NCI-H1092 treated with DMSO at 0.1 percent for 48 hours (cell line): ENCODE data around the gene DDX43.
A peak's percentile ranks its signal among the peaks of the same experiment; 100 is the strongest.
"Not testable (repeated sequence)": the region's sequence is repeated elsewhere in the genome, so short reads cannot be mapped to it uniquely, and the experiment has no call there.

Source experiments
- DNase-seq: peaks from one replicate; lab custom pipeline; 2025; lab: John Stamatoyannopoulos, UW

Gene DDX43

GRCh38 chr6:73388800-73389512, 5.7 kb upstream of the DDX43 start:
- DNase-seq = peak; percentile 10

DNA sequence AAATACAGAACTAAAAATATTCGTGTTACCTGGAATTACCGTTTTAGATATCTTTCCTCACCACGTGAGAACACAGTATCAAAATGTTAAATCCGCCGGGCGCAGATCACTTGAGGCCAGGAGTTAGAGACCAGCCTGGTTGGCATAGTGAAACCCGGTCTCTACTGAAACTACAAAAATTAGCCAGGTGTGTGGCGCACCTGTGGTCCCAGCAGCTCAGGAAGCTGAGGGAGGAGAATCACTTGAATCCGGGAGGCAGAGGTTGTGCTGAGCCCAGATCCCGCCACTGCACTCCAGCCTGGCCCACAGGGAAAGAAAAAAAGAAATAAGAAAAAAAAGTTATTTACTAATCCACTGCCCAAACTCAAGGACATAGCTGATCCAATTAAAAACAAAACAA, 4.8 kb upstream of the DDX43 start:
- DNase-seq = no peak

GRCh38 chr6:73391675-73392074, 3.0 kb upstream of the DDX43 start:
- DNase-seq = no peak

DNA sequence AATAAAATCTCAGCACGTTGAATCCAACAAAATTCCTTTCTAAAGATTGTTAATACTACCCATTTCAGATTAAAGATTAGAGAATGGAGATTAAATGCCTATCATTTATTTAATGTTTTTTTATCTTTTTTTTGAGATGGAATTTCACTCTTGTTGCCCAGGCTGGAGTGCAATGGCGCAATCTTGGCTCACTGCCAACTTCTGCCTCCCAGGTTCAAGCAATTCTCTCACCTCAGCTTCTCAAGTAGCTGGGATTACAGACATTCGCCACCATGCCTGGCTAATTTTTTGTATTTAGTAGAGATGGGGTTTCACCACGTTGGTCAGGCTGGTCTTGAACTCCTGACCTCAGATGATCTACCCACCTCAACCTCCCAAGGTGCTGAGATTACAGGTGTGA, 2.4 kb upstream of the DDX43 start:
- not testable (repeated sequence) for DNase-seq

DNA sequence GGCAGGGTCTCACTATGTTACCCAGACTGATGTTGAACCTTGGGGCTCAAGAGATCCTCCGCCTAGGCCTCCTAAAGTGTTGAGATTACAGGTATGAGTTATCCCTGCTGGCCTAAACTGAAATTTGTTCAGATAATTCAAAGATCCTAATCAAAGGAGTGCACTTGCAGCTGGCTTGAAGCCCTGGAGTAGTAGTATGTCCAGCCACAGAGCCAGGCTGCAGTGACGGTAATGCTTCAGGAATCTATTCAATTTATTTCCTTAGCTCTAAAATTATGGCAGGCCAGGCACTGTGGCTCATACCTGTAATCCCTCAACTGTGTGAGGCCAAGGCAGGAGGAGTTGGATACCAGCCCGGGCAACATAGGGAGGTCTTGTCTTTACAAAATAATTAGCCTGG, 1.4 kb upstream of the DDX43 start:
- no peak for DNase-seq

- DNase-seq = no peak
Measured at GRCh38 chr6:73395875-73396274, 1.2 kb downstream of the DDX43 start.

GRCh38 chr6:73400656-73401055, 6.0 kb downstream of the DDX43 start:
- no peak for DNase-seq

GRCh38 chr6:73409395-73409794, 14.8 kb downstream of the DDX43 start:
- DNase-seq = no peak

DNA sequence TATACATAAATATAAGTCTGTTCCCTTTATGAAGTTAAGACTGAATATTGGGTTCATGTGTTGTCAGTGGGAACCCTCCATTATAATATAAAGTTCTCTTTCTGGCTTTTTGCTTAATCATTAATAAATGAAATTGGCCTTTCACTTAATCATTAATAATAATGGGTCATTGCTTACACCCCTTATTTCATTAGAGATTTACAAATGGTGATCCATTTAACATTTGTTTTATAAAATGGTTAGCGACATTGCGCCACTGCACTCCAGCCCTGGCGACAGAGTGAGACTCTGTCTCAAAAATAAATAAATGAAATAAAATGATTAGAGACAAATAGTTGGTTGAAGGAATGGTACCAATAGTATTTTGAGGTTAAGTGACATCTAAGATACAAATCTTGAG, 18.5 kb downstream of the DDX43 start:
- no peak for DNase-seq

- no peak for DNase-seq
Measured at GRCh38 chr6:73418081-73418741, 23.6 kb downstream of the DDX43 start.

DNA sequence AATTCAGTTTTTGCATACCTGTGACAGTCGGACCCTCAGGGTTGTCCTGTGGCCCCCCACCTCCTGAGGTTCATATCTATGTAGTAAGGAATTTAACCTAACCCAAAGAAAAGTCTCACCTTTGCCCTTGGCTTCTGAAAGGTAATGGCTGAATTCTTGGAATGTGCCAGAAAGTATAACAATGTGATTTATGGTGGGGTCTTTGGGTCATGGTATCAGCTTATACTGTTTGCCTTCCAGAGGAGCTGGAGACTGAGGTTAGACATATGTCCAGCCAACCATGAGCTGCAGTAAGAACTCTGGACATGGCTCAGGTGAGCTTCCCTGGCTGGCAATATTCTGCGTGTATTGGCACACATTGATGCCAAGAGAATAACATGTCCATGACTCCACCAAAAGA, 26.9 kb downstream of the DDX43 start:
- no peak for DNase-seq

DNA sequence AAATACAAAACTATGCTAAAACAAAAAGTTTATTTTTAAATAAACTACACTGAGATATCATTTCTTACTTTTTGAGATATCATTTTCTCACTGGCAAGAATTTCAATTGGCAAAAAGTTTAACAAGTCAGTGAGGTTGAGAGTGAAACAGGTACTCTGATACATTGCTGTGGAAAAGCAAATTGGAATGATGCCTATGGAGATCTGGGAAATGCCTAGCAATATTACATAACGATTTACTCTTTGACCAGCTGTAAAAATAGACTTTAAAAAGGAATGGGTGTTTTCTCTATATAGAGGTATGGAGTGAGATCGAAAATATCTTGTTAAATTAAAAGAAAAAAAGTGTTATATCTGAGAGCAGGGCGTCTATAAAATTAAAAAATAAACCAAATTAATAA, 40.6 kb downstream of the DDX43 start:
- DNase-seq = no peak

GRCh38 chr6:73443555-73443954, 48.9 kb downstream of the DDX43 start:
- no peak for DNase-seq

- DNase-seq = peak; percentile 7
Measured at GRCh38 chr6:73451223-73452106, 56.8 kb downstream of the DDX43 start.

DNA sequence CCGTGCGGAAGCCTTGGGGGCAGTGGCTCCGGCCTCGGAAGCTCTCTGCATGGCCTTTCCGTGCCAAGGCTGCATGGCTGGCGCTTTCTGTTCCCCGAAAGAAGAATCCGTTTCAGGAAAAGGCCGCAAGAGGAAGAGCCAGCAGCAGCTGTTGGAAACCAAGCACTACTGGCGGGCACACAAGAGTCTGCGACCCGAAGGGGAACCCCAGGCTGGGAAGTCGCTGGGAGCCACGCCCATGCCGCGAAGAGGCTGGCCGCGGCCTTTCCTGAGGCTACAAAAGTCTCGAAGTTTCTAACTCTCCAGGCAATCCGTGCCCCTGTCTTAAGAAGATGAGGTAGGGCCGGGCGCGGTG, 57.5 kb downstream of the DDX43 start, which contains the start of gene CGAS:
Gene CGAS, minus strand, starts transcription at position 191 of the 355 bp plus-strand sequence. Its CDS starts 116 bp downstream, at position 75.
- no peak for DNase-seq

DNA sequence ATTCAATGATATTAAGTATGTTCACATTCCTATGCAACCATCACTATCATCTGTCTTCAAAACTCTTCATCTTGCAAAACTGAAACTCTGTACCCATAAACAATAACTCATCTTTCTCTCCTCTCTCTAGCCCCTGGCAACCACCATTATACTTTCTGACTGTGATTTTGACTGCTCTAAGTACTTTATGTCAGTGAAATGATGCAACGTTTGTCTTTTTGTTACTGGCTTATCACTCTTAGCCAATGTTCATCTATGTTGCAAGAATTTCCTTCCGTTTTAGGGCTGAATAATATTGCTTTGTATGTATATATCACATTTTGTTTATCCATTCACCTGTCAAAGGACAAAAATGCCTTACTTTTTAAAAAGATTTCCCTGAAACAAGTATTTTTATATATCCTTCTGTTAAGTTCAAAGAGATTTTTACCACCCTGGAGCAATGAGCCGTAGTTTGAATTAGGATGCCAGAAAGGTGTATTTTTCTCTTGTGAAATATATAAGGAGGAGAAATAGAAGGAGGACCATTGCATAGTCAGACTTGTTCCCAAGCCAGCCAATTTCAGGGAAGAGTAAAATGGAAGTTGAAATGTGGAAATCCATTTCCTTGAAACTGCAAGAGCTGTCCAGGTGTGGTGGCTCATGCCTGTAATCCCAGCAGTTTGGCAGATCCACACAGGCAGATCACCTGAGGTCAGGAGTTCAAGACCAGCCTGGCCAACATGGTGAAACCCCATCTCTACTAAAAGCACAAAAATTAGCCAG, 61.4 kb downstream of the DDX43 start:
- DNase-seq = no peak

DNA sequence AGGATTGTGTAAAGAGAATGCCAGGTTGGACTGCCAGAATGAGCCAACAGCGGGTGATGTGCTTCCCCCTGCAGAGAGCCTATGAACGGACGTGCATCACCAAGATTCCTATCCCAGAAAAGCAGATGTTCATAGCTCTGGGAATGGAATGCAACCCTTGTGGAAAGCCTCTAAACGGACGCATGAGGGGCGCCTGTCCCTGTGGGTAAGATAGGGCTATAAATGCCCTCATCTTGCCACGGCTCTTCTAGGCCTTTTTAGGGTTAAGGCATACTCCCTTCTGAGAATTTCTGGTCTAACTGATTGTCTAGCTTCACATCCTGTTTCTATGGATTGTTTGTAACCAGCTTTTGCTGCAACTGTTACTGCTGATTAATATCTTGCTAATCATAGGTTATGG, 64.8 kb downstream of the DDX43 start:
- not testable (repeated sequence) for DNase-seq

DNA sequence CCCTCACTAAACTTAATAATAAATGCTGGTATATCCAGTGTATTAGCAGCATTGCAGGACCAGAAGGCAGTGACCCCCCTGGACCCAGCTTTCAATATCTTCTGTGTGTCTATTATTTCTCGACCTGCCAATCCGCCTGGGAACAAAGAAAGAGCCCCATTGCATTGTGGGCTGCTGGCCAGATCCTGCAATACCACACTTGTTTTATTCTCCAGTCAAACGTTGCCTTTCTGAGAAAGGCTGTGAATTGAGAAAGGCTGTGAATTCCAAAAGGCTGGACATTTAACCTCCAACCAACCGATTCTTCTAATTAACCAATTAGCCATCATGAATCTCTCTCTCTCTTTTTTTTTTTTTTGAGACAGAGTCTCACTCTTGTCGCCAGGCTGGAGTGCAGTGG, 65.4 kb downstream of the DDX43 start:
- no peak for DNase-seq

- peak; percentile 78 for DNase-seq
Measured at GRCh38 chr6:73461537-73462350, 67.1 kb downstream of the DDX43 start, which contains the start of gene MTO1. MTO1 (plus strand) TSS chr6:73461737; CDS start chr6:73461855, 118 bp downstream.
